HG03469 (cell line): ENCODE results near the gene ZC3H13.
"Not testable (repeated sequence)": the region's sequence is repeated elsewhere in the genome, so short reads cannot be mapped to it uniquely, and the experiment has no call there.

Experiments
- ATAC-seq: cut with Tn5 transposase; IDR thresholded peaks from one replicate; pipeline ENCODE4 v1.9.1; 2021; ENCODE audit warnings: mild to moderate bottlenecking, moderate library complexity, moderate number of reproducible peaks; ENCODE audit not compliant: unreplicated experiment

The ZC3H13 gene

DNA sequence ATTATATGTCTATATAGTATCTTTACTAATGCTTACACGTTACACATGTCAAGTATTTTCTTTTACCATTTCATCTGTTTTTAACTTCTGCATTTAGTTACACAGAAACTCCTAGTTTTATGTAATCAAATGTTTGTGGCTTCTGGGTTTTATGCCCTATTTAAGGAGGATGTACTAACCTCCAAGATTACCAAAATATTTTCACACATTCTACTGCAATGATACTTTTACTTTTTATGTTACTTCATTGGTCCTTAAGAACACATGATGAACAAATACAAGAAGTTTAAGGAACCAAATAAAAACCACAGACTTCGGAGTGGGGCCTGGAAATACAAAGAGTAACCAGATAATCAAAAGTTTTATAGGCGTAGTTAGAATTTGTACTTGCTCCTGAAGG lies 37.2 kb downstream of the ZC3H13 start:
- no peak for ATAC-seq

DNA sequence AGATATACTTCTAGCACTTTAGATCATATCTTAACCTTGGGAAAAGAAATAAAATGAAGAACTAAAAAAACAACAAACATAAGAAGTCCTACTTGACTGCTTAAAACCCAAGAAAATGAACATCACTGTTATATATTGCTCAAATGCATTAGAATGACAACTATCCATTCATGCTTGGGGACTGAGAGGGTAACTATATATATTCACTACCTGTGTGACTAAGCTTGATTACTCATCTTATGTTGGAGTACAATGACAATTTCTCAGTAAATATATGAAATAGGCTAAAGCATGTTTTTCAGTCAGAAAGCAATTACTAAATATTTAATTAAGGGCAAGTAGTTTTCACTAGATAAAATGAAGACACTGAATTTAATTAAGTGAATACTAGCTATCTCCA lies 40.1 kb downstream of the ZC3H13 start:
- ATAC-seq: no peak

DNA sequence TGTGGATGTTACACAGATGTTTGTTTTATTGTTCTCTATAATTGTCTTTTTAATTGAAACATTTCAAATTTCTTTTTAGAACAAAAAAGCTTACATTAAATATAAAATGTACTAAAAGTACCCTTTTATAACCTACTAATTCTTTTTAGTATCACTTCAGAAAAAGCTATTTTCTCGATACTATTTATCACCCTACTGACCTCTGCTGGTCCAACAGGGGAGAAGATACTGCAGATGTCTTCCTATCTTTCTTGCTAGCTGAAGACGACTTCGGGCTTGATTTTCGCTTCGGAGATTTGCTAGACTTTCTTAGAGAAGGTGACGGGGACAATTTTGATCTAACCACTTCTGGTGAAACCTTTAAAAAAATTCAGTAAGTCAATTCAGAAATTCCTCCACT lies 42.4 kb downstream of the ZC3H13 start:
- ATAC-seq: no peak

DNA sequence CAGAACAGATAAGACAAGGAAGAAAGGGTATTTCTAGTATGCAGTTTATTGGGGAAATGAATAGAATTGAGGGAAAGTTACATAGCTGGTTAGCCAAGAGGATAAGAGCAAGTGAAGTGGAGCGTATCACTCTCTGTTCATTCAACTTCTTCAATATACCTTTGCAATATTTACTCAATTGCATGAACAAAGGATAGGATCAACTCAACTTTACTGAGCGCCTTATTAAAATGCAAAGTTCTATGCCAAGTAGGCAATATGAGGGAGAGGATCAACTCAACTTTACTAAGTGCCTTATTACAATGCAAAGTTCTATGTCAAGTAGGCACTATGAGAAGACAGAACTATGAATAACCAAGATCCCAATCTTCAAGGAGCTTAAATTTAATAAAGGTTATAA lies 43.9 kb downstream of the ZC3H13 start:
- no peak for ATAC-seq

DNA sequence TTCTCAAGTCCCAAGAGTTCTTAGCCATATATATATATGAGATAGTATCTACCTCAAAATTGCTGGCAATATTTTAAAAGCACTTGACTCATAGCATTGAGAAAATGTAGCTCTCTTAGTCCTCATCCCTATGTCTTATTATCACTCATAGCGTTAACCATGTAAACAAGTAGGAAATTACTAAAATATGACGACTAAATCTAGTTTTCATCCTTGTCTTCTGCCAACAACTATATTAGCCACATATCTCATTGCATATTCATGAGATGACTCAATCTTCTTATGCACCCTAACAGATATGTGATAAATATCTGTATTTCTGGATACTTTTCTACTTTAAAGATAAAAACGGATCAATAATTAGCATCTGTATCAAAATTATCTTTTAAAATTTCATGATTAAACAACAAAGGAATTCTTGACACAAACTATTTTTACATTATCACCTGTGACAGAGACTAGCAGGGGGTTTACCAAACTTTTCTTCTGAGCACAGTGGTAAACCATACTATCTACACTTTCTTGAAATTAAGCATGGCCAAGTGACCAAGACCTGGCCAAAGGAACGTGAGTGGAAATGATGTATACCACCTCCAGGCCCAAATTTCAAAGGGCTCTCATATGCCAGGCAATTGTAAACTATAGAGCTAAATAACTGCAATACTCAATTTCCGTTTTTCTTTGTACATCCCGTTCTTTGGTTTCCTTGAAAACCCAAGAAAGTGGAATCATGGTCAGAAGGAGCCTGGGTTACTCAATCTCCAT lies 45.7 kb downstream of the ZC3H13 start:
- ATAC-seq: no peak

DNA sequence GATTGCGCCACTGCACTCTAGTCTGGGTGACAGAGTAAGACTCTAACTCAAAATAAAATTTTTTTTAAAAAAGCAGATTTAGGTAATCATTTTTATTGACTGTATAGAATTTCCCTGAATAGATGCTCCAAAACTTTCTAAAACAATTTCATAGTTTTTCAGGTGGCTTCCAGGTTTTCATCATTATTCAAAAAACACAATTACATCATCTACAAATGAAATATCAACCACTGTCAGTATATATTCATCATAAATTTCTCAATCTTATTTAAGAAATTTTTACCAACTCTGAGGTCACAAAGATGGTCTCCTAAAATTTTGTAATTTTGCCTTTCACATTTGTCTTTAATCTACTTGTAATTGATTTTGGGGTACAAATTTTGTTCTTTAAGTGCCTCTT lies 48.1 kb downstream of the ZC3H13 start:
- no peak for ATAC-seq

DNA sequence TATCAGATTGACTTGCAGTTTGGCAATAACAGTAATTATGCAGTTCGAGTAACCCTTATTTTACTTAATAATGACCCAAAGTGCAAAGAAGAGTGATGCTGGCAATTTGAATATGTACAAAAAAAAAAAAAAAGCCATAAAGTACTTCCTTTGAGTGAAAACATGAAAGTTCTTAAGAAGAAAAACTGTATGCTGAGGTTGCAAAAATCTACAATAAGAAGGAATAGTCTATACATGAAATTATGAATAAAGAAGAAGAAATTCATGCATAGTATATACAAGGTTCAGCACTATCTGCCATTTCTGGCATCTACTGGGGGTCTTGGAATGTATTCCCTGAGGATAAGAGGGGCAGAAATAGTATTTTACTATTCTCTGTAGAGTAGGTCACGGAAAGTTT lies 55.9 kb downstream of the ZC3H13 start:
- no peak for ATAC-seq

DNA sequence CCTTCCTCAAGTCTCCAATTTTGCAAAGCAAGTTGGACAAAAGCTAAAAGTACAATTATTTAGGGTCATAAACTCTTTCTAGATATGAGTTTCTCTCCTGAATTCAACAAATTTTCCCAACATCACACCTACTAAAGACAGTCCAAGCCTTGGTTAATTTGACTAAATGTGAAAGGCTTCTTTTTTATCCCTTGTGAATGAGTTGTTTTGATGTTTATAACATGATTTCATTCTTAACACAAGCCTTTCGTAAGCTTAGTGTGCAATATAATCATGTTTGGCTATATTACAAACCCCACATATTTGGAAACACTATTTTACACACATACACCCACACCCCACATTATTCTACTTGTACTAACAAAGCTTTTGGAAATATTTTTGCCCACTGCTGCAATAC lies 57.3 kb downstream of the ZC3H13 start:
- ATAC-seq: no peak

DNA sequence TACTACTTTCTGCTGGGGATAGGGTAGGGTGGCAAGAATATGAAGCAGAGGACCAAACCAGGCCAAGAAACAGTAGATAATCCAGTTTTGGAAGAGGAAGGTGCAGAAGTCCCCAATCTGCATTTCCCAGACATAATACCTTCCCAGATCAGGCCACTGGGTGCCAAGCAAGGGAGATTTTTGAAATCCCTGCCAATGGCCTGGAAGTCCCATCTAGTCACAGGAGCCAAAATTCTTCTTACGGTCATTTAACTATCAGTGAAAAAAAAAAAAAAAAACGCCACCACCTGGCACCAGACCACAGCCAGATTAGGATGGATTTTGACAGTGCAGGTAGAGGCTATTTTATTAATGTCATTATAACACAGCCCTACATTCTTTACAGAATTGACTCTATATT lies 57.8 kb downstream of the ZC3H13 start:
- no peak for ATAC-seq

DNA sequence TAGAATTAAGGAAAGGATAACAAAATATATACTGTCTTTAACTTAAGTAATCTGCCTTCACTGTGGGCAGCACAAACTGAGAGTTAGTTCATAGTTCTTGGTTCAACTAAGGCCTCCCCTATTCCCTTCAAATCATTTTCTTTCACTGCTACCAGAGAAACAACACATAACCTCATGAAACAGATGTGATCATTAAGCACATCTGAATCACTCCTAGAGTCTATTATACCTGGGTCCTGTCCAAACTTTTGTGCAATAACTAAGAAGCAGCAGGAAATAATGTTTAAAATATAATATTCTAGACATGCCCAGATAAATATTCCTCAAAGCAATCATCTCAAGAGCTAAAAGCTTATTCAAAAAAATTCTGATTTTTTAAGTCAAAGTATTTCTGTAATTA lies 62.9 kb downstream of the ZC3H13 start:
- no peak for ATAC-seq

DNA sequence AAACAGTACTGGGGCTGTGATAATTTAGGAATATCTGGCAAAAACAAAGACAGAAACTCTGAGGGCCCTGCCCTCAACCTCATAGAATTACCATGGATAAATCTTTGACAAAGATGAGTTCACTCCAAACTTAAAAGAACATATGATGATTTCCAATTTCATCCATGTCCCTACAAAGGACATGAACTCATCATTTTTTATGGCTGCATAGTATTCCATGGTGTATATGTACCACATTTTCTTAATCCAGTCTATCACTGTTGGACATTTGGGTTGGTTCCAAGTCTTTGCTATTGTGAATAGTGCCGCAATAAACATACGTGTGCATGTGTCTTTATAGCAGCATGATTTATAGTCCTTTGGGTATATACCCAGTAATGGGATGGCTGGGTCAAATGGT lies 71.4 kb downstream of the ZC3H13 start:
- ATAC-seq: not testable (repeated sequence)

DNA sequence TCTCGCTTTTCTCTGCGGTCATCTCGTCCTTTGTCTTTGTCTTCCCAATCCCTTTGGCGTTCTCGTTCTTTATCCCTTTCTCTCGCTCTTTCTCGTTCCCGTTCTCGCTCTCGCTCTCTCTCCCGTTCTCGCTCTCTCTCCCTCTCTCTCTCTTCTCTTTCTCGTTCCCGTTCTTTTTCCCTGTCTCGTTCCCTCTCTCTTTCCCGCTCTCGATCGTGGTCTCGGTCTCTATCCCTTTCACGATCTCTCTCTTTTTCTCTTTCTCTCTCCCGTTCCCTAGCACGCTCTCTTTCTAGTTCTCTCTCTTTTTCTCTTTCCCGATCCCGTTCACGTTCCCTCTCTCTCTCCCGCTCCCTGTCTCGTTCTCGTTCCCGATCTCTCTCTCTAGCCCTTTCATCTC lies 77.2 kb downstream of the ZC3H13 start:
- ATAC-seq: no peak

DNA sequence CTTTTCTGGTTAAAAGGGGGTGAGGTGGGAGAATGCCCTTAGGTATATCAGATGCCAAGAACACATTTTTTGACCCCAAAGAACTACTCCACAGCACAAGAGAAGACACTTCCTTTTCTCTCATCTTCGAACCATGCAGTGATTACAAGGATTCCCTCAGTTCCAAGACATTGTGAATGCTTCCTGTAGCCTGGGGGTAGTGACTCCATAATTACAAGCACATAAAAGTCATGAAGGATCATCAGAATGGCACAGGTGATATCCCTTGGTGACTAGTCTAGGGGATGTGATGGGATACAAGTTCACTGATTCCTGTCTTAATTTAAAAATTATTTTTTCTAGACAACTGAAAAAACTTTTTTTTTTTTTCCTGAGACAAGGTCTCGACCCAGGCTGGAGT lies 78.0 kb downstream of the ZC3H13 start:
- no peak for ATAC-seq

DNA sequence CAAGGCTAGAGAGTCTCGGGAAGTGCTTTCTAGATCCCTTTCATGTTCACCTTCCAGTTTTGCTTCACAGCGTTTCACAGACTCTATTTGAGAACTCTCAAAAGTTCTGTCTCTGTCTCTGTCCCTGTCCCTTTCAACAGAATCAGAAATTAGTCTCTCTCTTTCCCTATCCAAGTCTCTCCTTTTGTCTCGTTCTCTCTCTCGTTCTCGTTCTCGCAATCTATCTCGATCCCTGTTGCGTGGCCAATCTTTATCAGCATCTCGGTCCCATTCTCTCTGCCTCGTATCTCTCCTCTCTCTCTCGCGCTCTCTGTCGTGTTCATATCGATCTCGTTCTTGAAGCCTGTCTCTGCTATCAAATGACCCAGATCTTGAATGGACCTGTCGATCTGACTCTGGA lies 85.0 kb downstream of the ZC3H13 start:
- ATAC-seq: no peak

DNA sequence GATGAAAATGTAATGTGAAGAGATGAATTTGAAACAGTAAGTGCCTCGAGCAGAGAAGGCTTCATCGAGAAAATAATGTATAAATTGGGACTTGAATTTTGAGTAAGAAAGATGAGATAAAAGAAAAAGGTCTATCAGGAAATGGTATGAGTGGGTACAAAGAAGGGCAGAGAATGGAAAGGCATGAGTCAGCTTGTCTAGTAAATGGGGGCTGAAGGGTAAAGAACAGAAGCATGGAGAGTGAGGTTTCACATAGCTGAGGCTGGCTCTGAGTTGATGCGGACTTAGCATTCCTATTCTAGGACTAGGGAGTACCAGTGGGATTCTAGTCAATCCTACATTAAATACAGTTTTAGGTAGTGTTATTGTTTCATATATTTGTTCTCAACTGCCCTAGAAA lies 85.8 kb downstream of the ZC3H13 start:
- ATAC-seq: no peak

DNA sequence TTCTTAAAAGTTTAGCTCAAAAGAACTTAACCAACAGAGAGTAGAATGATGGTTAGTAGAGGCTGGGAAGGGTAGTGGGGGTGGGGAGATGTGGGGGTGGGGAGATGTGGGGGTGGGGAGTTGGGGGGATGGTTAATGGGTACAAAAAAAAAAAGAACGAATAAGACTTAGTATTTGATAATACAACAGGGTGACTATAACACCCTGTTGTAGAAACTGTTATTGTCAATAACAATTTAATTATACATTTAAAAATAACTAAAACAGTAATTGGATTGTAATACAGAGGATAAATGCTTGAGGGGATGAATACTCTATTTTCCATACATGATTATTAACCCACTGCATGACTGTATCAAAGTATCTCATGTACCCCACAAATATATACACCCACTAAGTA lies 91.1 kb downstream of the ZC3H13 start:
- ATAC-seq: no peak

DNA sequence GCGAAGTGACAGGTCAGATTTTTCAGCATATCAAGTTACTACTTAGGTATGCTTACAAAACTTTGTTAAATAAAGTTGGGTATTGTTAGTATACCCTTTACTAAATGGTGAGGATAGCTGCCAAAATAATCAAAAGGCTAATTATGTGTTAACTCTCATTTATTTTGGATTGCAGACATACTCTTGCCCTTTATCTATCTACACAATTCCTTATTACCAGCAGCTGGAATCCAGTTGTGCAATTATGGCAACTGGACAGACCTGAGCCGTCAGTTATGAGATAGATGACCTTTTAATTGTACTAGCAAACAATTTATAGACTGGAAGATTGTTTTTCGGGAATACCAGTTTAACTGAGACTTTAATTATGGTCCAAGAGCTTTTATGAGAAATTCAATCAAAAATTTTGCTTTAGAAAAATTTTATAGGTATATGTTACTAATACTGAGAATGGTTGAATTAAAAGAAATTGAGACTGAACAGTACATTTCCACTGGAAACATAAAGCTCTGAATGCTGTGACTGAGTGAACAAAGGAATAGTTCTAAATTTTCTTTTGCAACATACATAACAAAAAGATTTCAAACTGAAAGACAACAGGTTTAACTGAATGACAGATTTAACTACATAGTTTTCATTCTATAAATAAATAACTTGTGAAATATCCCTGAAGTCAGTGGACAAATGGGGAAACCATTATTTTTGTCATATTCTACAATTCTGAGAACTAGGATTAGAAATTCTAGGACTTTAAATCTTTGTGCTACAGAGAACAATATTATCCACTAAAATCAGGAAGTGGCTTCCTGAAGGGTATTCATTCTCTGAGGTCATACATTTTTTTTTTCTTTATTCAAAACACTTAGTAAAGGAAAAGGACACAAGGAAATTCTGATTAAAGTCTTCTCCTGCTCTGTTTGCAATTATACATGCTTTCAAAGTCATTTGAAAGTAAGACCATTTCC lies 97.4 kb downstream of the ZC3H13 start:
- no peak for ATAC-seq

DNA sequence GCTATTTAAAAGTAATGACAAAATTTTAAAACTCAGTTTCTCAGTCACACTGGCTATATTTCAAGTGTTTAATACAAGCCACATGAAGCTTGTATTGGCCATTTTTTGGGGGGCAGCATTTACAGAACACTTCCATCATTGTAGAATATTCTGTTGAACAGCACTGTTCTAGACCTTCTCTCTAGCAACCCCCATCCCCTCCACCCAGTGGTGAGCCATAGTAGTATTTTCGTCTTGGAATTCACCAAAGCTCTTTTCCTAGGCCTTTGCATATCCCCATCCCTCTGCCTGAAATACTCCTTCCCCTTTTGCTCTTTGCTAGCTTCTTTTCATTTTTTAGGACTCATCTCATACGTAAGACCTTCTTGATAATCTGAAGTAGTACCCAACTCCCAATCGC lies 99.5 kb downstream of the ZC3H13 start:
- ATAC-seq: no peak

DNA sequence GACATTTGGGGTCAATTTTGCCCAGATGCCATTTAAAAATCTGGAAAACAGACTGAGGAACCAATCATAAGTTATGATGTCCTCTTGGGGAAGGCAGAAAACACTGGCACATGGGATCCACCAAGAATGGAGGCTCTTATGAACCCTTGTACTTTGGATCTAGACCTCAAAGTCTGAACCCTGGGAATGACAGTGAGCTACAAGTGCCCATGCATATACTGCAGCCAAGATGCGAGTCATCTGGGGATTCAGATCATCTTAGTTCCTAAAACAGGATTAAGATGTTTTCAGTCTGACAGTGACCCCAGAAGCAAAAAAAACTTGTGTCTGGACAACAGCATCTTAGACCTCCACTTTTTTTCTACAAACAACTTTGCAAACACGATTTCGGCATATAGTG lies 100.8 kb downstream of the ZC3H13 start:
- ATAC-seq: no peak

DNA sequence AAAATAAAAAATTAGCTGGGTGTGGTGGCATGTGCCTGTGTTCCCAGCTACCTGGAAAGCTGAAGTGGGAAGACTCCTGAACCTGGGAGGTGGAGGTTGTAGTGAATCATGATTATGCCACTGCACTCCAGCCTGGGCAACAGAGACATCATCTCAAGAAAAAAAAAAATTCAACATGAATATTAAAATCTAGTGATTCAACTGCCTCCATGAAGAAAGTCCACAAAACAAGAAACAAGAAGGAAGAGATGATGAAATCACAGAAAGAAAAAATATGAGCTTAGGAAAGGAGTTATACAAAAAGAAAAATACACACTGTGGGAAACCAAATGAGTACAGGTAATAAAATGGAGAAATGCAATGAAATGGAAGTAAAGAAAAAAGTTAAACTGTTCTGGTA lies 101.4 kb downstream of the ZC3H13 start:
- no peak for ATAC-seq

DNA sequence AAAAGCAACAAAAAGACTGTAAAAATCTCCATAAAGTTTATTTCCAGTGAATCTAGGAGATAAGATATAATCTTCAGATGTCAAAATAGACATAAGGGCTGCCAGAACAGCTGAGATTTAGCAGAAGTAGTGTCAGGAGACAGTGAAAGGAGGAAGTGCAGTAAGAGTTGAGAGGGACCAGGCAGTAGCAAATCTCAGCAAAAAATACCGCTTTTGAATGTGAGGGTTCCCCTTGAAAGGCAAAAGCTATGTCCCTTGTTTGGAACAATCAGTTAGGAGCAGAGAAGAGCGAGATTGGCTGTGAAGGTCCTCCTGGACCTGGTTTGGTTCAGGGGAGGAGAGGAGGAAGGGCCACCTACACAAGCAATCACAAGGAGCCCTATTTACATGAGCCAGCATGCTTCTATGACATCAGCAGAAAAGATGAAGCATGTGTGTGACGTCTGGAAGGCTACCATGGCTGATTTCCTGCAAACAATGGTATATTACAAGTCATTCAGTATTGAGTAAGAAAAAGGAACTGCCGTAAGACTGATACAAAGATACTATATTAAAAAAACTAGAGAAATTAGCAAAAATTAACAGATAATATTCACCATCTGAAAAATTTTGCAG lies 102.1 kb downstream of the ZC3H13 start:
- no peak for ATAC-seq

DNA sequence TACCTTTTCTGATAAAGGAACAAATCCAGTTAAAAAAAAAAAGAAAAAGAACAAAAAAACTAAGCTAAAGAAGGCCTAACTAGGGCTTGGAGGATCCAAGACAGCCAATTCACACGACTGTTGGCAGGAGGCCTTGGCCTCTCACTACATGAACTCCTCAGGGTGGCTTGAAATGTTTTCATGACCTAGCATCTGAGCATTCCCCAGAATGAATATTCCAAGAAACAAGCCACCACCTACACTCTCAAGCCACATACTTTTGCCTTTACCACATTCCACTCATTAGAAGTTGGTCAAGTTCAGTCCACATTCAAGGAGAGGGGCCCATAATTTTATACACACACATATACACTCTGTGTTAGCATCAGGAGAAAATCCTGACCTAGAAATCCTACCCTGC lies 103.4 kb downstream of the ZC3H13 start:
- ATAC-seq: no peak
